Measurements from ENCODE around the gene TRAF3IP3.
"Not testable (repeated sequence)": the region's sequence is repeated elsewhere in the genome, so short reads cannot be mapped to it uniquely, and the experiment has no call there.

Gene TRAF3IP3

GRCh38 chr1:209769171-209769904, 13.5 kb downstream of the TRAF3IP3 start:
- DNase-seq: no peak

GRCh38 chr1:209769971-209770370, 14.1 kb downstream of the TRAF3IP3 start:
- no peak for DNase-seq

GRCh38 chr1:209770636-209771415, 15.0 kb downstream of the TRAF3IP3 start:
- DNase-seq: no peak

- no peak for DNase-seq
Measured at GRCh38 chr1:209772126-209772525, 16.3 kb downstream of the TRAF3IP3 start.

GRCh38 chr1:209774592-209774991, 18.7 kb downstream of the TRAF3IP3 start:
- DNase-seq: no peak

GRCh38 chr1:209775678-209776077, 19.8 kb downstream of the TRAF3IP3 start:
- no peak for DNase-seq

- DNase-seq: no peak
Measured at GRCh38 chr1:209777587-209777986, 21.7 kb downstream of the TRAF3IP3 start.

- no peak for DNase-seq
Measured at GRCh38 chr1:209778102-209778501, 22.2 kb downstream of the TRAF3IP3 start.

GRCh38 chr1:209780268-209780667, 24.4 kb downstream of the TRAF3IP3 start:
- DNase-seq: no peak

GRCh38 chr1:209783386-209783785, 27.5 kb downstream of the TRAF3IP3 start:
- no peak for DNase-seq

GRCh38 chr1:209784265-209785169, 28.7 kb downstream of the TRAF3IP3 start, which contains the start of gene C1orf74:
Gene C1orf74 (minus strand): TSS chr1:209784559. CDS start chr1:209783634, 925 bp downstream.
- peak; percentile 69 to 85 for DNase-seq

- DNase-seq: no peak
Measured at GRCh38 chr1:209785592-209785991, 29.7 kb downstream of the TRAF3IP3 start.

- no peak for DNase-seq
Measured at GRCh38 chr1:209786146-209786545, 30.3 kb downstream of the TRAF3IP3 start.

GRCh38 chr1:209787551-209787950, 31.7 kb downstream of the TRAF3IP3 start:
- no peak for DNase-seq

- no peak for DNase-seq
Measured at GRCh38 chr1:209789245-209789644, 33.4 kb downstream of the TRAF3IP3 start.

- DNase-seq: no peak
Measured at GRCh38 chr1:209790286-209791193, 34.7 kb downstream of the TRAF3IP3 start.

GRCh38 chr1:209791920-209792319, 36.1 kb downstream of the TRAF3IP3 start:
- no peak for DNase-seq

- DNase-seq: not testable (repeated sequence)
Measured at GRCh38 chr1:209793711-209794110, 37.9 kb downstream of the TRAF3IP3 start.

- no peak for DNase-seq
Measured at GRCh38 chr1:209797978-209798639, 42.3 kb downstream of the TRAF3IP3 start.

GRCh38 chr1:209800984-209801834, 45.4 kb downstream of the TRAF3IP3 start:
- DNase-seq: no peak

All from NCI-H187 (cell line).